GM12891 (cell line): ENCODE results near the gene PTGES3L.
"Not testable (repeated sequence)": the region's sequence is repeated elsewhere in the genome, so short reads cannot be mapped to it uniquely, and the experiment has no call there.

Source experiments
- PAX5 ChIP-seq: IDR thresholded peaks from 2 replicates; pipeline ENCODE4 v1.6.1; 2011; ENCODE audit warnings: low read length, moderate library complexity, mild to moderate bottlenecking; ENCODE audit not compliant: insufficient read depth, severe bottlenecking
- POLR2A ChIP-seq: IDR thresholded peaks from 2 replicates; pipeline ENCODE4 v1.6.1; 2011; ENCODE audit warnings: low read depth, low read length, control low read depth
- POLR2AphosphoS5 ChIP-seq: IDR thresholded peaks from 2 replicates; pipeline ENCODE4 v1.6.1; 2011; ENCODE audit warnings: low read depth, low read length, control low read depth
- SPI1 ChIP-seq: IDR thresholded peaks from 2 replicates; pipeline ENCODE4 v1.6.1; 2011; ENCODE audit warnings: low read depth, low read length, control low read depth
- TAF1 ChIP-seq: IDR thresholded peaks from 2 replicates; pipeline ENCODE4 v1.6.1; 2011; ENCODE audit warnings: low read depth, low read length, control low read depth

DNA sequence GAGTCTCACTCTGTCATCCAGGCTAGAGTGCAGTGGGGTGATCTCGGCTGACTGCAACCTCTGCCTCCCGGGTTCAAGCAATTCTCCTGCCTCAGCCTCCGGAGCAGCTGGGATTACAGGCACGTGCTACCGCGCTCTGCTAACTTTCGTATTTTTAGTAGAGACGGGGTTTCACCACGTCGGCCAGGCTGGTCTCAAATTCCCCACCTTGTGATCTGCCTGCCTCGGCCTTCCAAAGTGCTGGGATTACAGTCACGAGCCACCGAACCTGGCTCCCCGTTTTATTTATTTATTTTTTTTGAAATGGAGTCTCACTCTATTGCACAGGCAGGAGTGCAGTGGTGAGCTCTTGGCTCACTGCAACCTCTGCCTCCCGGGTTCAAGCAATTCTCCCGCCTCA is 4.2 kb downstream of the PTGES3L start:
- not testable (repeated sequence) for TF ChIP-seq POLR2A, TAF1, POLR2AphosphoS5, PAX5, SPI1
